ENCODE data around the gene RSPH3.

Gene RSPH3

DNA sequence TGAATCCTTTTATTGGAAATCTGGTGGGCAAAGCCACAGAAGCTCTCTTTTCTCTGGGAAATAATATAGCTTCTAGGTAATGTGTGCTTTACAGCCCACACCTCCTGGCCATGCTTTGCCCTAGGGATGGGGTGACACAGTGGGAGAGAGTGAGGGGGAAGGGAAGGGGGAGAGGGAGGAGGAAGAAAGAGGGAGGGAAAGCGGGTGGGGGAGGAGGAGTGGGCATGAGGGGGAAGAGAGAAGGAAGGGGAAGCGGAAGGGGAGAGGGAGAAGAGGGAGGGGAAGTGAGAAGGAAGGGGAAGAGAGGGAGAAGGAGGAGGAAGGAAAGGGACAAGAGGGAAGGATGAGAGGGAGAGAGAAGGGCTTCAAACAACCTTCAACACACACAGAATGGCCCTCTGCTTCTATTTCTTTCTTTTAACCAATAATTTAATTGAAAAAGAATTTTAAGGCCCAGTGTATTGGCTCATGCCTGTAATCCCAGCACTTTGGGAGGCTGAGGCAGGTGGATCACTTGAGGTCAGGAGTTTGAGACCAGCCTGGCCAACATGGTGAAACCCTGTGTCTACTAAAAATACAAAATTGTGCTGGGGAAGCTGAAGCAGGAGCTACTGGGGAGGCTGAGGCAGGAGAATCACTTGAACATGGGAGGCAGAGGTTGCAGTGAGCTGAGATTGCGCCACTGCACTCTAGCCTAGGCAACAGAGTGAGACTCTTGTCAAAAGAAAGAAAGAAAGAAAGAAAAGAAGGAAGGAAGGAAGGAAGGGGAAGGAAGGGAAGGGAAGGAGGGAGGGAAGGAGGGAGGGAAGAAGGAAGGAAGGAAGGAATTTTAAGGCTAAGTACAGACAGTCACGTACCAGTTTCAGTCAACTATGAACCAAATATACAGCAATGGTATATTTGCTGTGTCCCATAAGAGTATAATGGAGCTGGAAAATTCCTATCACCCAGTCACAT lies 75.2 kb downstream of the RSPH3 start:
- DNase-seq, result no peak

DNA sequence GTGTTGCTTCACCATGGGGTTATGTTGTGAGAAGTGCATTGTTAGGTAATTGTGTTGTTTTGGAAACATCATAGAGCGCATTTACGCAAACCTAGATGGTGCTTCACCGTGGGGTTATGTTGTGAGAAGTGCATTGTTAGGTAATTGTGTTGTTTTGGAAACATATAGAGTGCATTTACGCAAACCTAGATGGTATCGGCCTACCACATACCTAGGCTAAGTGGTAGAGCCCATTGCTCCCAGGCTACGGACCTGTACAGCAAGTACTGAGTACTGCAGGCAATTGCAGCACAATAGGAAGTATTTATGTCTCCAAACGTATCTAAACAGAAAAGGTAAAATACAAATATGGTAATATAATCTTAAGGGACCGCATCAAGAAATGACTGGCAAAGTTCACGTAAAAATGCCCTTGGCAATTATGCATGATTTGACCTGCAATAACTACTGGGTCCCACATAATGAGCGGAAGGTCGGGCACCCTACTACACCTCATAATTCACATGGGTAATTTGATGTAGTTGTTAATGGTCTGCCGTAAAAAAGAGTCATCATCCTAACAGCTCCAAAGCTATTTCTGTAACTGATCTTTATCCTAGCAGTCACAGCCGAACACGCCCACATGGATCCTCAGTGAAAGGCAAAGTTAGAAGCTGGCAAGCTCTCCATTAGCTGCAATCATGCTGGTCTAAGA lies 76.0 kb downstream of the RSPH3 start:
- DNase-seq, result peak in 1 of 2 experiments; percentile 1

All from NCI-H2081 (cell line).